NB4 (cell line): ENCODE results near the gene BARD1.

Experiments used
- DNase-seq: peaks from one replicate; pipeline ENCODE4 v3.0.0; 2010; ENCODE audit warnings: low read depth
- H3K4me3 ChIP-seq: one replicate; pipeline ENCODE4 v1.5.1; 2011; ENCODE audit warnings: mild to moderate bottlenecking, low read depth, low read length, moderate library complexity
- MYC ChIP-seq: IDR thresholded peaks from 2 replicates; pipeline ENCODE4 v1.6.1; 2011; ENCODE audit warnings: low read depth, low read length
- POLR2A ChIP-seq: IDR thresholded peaks from 2 replicates; pipeline ENCODE4 v1.6.1; 2011; ENCODE audit warnings: mild to moderate bottlenecking; ENCODE audit not compliant: insufficient read length; ENCODE audit errors: extremely low read depth
- TF ChIP-seq, protein P1 (sequence below): IDR thresholded peaks from 2 replicates; pipeline ENCODE4 v1.6.1; 2011; ENCODE audit warnings: low read depth, low read length
- TF ChIP-seq, protein P2 (sequence below): IDR thresholded peaks from one replicate; pipeline ENCODE4 v1.5.1; 2012; ENCODE audit warnings: low read depth, low read length

Gene BARD1

DNA sequence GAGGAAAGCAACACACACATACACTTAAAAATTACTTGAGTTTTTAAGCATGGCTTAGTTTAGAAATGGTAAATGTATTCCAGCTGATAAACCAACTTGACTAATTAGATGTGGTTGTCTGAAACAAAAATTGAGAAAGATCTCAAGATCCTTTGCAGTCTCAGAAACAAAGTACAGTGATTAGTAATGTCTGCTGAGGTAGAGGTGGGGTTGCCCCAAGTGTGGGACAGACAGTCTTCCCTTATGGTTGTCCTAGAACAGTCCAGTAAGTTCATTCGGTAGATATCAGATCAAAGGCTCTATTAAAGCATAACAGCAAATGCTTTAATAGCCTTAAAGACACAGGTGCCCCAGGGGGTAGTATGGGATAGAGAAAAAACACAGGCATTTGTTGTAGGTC, 94.5 kb downstream of the BARD1 start:
- TF ChIP-seq MYC (no peak), POLR2A (no peak)
- TF ChIP-seq, protein P1, sequence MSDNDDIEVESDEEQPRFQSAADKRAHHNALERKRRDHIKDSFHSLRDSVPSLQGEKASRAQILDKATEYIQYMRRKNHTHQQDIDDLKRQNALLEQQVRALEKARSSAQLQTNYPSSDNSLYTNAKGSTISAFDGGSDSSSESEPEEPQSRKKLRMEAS, result no peak
- TF ChIP-seq, protein P2, sequence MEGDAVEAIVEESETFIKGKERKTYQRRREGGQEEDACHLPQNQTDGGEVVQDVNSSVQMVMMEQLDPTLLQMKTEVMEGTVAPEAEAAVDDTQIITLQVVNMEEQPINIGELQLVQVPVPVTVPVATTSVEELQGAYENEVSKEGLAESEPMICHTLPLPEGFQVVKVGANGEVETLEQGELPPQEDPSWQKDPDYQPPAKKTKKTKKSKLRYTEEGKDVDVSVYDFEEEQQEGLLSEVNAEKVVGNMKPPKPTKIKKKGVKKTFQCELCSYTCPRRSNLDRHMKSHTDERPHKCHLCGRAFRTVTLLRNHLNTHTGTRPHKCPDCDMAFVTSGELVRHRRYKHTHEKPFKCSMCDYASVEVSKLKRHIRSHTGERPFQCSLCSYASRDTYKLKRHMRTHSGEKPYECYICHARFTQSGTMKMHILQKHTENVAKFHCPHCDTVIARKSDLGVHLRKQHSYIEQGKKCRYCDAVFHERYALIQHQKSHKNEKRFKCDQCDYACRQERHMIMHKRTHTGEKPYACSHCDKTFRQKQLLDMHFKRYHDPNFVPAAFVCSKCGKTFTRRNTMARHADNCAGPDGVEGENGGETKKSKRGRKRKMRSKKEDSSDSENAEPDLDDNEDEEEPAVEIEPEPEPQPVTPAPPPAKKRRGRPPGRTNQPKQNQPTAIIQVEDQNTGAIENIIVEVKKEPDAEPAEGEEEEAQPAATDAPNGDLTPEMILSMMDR, result no peak
- no peak for DNase-seq
- H3K4me3 ChIP-seq, result no peak overlapping the region

DNA sequence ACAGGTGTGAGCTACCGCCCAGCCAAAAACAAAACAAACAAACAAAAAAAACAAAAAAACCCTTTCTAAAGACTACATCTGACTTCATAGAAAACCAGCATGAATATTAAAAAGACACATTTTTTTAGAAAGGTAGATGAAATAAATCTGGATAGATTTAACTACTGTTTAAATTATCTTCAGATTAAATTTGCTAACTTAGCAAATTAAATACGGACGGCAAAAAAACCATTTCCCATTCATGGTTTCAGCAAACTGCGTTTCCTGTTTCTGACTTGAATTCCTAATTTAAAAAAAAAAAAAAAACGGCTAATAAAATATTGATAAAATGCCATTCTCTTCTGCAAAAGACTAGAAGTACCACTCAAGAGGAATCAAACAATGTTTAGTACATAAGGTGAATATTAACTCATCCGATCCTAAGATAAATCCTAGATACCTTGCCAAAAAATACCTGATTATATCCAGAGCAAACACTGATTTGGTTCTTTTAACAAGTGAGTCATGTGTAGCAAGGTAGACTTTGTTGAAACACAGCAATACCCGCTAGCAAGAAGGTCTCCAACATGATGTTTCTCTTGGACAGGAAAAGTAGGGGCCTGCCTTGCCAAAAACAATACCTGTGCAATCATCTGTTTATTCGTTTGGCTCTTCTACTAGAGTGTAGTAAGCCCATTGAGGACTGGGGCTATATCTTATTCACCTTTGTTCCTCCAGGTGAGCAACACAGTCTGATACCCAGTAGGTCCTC, 96.2 kb downstream of the BARD1 start:
- no peak for TF ChIP-seq MYC
- no peak for TF ChIP-seq POLR2A
- TF ChIP-seq, protein P1, result no peak
- TF ChIP-seq, protein P2, result no peak

DNA sequence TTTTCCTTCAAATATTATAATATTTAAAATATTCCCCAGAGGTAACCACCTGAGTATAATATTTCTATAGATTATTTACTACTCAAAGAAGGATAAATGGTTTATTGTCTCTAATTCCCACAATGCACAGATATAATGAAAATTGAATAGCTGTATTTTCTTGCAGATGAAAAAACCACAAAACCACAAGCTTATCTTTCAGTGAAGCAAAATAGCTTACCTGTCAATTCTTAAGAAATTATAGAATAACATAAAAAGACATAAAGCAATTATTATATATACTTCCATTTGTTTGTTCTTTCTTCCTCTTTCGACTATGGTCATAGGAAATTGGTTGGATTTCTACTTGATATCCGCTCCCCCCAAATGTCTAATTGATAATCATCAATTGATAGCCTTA, 98.8 kb downstream of the BARD1 start:
- TF ChIP-seq, protein P1, result no peak
- TF ChIP-seq MYC (no peak), POLR2A (no peak)
- TF ChIP-seq, protein P2, result no peak

More for the DNA sequence above, 96.2 kb downstream of the BARD1 start:
- DNase-seq, result no peak
- H3K4me3 ChIP-seq, result no peak overlapping the region

DNA sequence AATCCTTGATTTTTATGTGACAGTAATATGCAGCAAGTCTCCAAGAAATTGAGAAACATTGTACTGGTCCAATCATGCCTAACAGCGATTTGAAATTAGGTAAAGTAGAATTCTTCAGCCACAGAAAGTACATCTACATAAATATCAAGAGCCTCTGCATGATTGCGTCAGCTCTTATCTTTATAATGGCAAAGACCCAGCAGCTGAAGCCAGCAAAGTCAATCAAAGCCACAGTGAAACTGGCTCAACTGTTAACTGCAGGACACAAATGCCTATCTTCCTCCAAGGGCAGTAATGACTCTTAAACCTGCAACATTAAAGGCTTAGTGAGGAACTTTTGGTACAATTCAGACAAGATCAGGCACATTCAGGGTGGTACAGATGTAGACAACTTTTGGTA, 102.5 kb downstream of the BARD1 start:
- H3K4me3 ChIP-seq, result no peak overlapping the region
- TF ChIP-seq, protein P1, result no peak
- TF ChIP-seq, protein P2, result no peak
- no peak for TF ChIP-seq POLR2A
- no peak for TF ChIP-seq MYC
- no peak for DNase-seq

More for the DNA sequence above, 98.8 kb downstream of the BARD1 start:
- DNase-seq, result no peak
- no peak overlapping the region for H3K4me3 ChIP-seq

DNA sequence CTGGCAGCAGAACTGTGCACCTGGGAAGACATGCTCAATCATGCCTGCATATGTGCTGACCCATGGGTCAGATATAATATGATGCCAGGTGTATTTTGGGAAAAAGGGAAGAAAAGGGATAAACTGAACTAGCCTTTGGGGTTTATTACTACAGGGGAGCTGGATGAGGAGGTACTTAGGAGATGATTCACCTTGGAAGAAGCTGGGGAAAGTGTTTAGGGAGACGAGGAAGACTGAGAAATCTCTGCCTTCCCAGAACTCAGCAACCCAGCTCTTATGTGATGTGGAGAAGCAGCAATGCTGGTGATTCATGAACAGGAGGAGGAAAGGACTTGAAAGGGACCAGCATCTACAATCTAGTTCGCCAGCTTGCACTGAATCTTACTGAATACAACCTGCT, 110.2 kb downstream of the BARD1 start:
- TF ChIP-seq, protein P1, result no peak
- no peak overlapping the region for H3K4me3 ChIP-seq
- no peak for DNase-seq

DNA sequence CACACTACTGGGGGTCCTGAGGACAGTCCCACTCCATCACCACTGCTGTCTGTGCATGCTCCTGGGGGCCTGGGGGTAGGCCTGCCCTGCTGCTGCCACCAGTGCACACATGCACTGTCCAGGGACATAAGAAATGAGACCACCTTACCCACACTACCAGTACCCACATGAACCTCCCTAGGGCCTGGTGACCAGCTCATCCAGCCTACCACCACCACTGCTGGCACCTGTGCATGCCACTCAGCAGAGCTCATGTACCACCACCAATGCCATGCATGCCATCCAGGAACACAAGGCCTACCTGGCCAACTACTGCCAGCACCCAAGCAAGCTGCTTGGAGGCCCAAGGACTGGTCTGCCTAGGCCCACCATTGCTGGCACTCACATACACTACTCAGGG, 112.8 kb downstream of the BARD1 start:
- no peak for DNase-seq
- TF ChIP-seq MYC (no peak), POLR2A (no peak)
- TF ChIP-seq, protein P1, result no peak
- TF ChIP-seq, protein P2, result no peak
- no peak overlapping the region for H3K4me3 ChIP-seq
